Neural progenitor cell (in vitro differentiated cells): ENCODE results near the gene JSRP1. TPM values are rescaled to one million over a fixed set of nuclear protein-coding genes. Genes with fewer than 3 reads are reported as not detected.

Source experiments
- DNase-seq: peaks from one replicate; pipeline ENCODE4 v3.0.0-alpha.2; 2016; ENCODE audit warnings: low spot score
- H2AFZ ChIP-seq: fragments of 200-600 bp; sonication (generic); replicated peaks from 2 replicates; pipeline ENCODE4 v1.6.1; 2016; ENCODE audit warnings: antibody characterized with exemption
- H3F3A ChIP-seq: fragments of 200-600 bp; sonication (generic); 2 replicates; pipeline ENCODE4 v1.6.1; 2016; ENCODE audit warnings: antibody characterized with exemption, low read depth
- H3K27ac ChIP-seq: fragments of 200-600 bp; sonication (generic); 2 replicates; pipeline ENCODE4 v1.5.1; 2016; ENCODE audit warnings: mild to moderate bottlenecking
- H3K27me3 ChIP-seq: fragments of 200-600 bp; sonication (generic); 2 replicates; pipeline ENCODE4 v1.6.1; 2016; ENCODE audit warnings: mild to moderate bottlenecking, moderate library complexity
- H3K36me3 ChIP-seq: fragments of 200-600 bp; sonication (generic); 2 replicates; pipeline ENCODE4 v1.5.1; 2016
- H3K4me1 ChIP-seq: fragments of 200-600 bp; sonication (generic); 2 replicates; pipeline ENCODE4 v1.6.1; 2016; ENCODE audit warnings: mixed run types
- H3K4me2 ChIP-seq: fragments of 200-600 bp; sonication (generic); 2 replicates; pipeline ENCODE4 v1.6.1; 2016
- H3K4me3 ChIP-seq: fragments of 200-600 bp; sonication (generic); 2 replicates; pipeline ENCODE4 v1.5.1; 2016
- H3K79me2 ChIP-seq: fragments of 200-600 bp; sonication (generic); 2 replicates; pipeline ENCODE4 v1.6.1; 2016; ENCODE audit warnings: low read depth
- H3K9ac ChIP-seq: fragments of 200-600 bp; sonication (generic); 2 replicates; pipeline ENCODE4 v1.6.1; 2016
- H3K9me3 ChIP-seq: fragments of 200-600 bp; sonication (generic); 2 replicates; pipeline ENCODE4 v1.5.1; 2016; ENCODE audit warnings: low read depth
- H4K20me1 ChIP-seq: fragments of 200-600 bp; sonication (generic); 2 replicates; pipeline ENCODE4 v1.6.1; 2016; ENCODE audit warnings: low read depth
- H3K27ac Mint-ChIP-seq: 3 replicates; pipeline ENCODE4 v1.8.0; 2021; ENCODE audit warnings: mixed read lengths
- H3K27me3 Mint-ChIP-seq: 2 replicates; pipeline ENCODE4 v1.8.0; 2022; ENCODE audit warnings: low read depth, mild to moderate bottlenecking, inconsistent platforms, moderate library complexity, mixed read lengths; ENCODE audit not compliant: insufficient read depth
- H3K36me3 Mint-ChIP-seq: 3 replicates; pipeline ENCODE4 v1.8.0; 2021; ENCODE audit warnings: mixed read lengths
- H3K4me1 Mint-ChIP-seq: 3 replicates; pipeline ENCODE4 v1.8.0; 2021; ENCODE audit warnings: mixed read lengths
- H3K4me3 Mint-ChIP-seq: 3 replicates; pipeline ENCODE4 v1.8.0; 2021; ENCODE audit warnings: mild to moderate bottlenecking, moderate library complexity, mixed read lengths
- H3K9me3 Mint-ChIP-seq: 3 replicates; pipeline ENCODE4 v1.8.0; 2020; ENCODE audit warnings: mixed read lengths
- CTCF ChIP-seq: fragments of 200-600 bp; sonication (generic); IDR thresholded peaks from 2 replicates; pipeline ENCODE4 v1.5.1; 2017; ENCODE audit warnings: antibody characterized with exemption, mild to moderate bottlenecking
- EZH2 ChIP-seq: fragments of 200-600 bp; sonication (generic); IDR thresholded peaks from 2 replicates; pipeline ENCODE4 v1.6.1; 2017; ENCODE audit warnings: antibody characterized with exemption, mild to moderate bottlenecking, moderate library complexity
- EZH2phosphoT487 ChIP-seq: fragments of 200-600 bp; sonication (generic); IDR thresholded peaks from 2 replicates; pipeline ENCODE4 v1.6.1; 2017; ENCODE audit warnings: antibody characterized with exemption
- total RNA-seq: library from RNA; depleted of rRNA; stranded (reverse); fragments of >200 nt; gene quantifications from 2 replicates; pipeline ENCODE4 v1.2.3, GENCODE V29; 2015; ENCODE audit warnings: low replicate concordance

The JSRP1 gene
- 0.12 TPM in 1 of 2 replicates, not detected in the other for total RNA-seq

GRCh38 chr19:2255982-2256685 lies at the start of gene JSRP1:
TSS of gene JSRP1 (minus strand) at chr19:2256417. CDS start at chr19:2255314, 1,103 bp downstream.
- no peak within 1 kb of the TSS for H3K27ac ChIP-seq
- no peak within 1 kb of the TSS for H3K4me3 ChIP-seq
- H3K4me1 ChIP-seq = peaks cover 10% of the 10 kb centered on the region
- H3K27me3 Mint-ChIP-seq = peaks cover 10% of the 10 kb centered on the region
- no peaks in the 10 kb centered on the region for H3K36me3 ChIP-seq
- TF ChIP-seq EZH2 = no peak
- no peak for TF ChIP-seq EZH2phosphoT487
- no peak for TF ChIP-seq CTCF
- peaks cover 20% of the 10 kb centered on the region for H3K27me3 ChIP-seq
- H3K4me1 Mint-ChIP-seq = peaks cover 4% of the 10 kb centered on the region
- H3K9ac ChIP-seq = no peak within 1 kb of the TSS
- no peaks in the 10 kb centered on the region for H3K36me3 Mint-ChIP-seq
- peaks cover 19% of the 10 kb centered on the region for H3F3A ChIP-seq
- DNase-seq = no peak
- no peaks in the 10 kb centered on the region for H3K9me3 ChIP-seq
- H3K79me2 ChIP-seq = no peaks in the 10 kb centered on the region
- no peak within 1 kb of the TSS for H3K4me2 ChIP-seq
- no peaks in the 10 kb centered on the region for H4K20me1 ChIP-seq
- no peak within 1 kb of the TSS for H3K27ac Mint-ChIP-seq
- no peak within 1 kb of the TSS for H3K4me3 Mint-ChIP-seq
- no peak within 1 kb of the TSS for H2AFZ ChIP-seq
- H3K9me3 Mint-ChIP-seq = no peaks in the 10 kb centered on the region

- Histone ChIP-seq H3K4me2 (no peak overlapping the region), H3K9ac (no peak overlapping the region), H4K20me1 (no peaks in the 10 kb centered on the region), H3K27ac (no peak overlapping the region), H3K36me3 (no peaks in the 10 kb centered on the region), H3K27me3 (peaks cover 71% of the 10 kb centered on the region), H3K9me3 (no peaks in the 10 kb centered on the region), H3K79me2 (no peaks in the 10 kb centered on the region), H3K4me3 (no peak overlapping the region), H3F3A (peaks cover 9% of the 10 kb centered on the region), H2AFZ (no peak overlapping the region), H3K4me1 (peaks cover 6% of the 10 kb centered on the region)
- peaks cover 2% of the 10 kb centered on the region for H3K9me3 Mint-ChIP-seq
- H3K36me3 Mint-ChIP-seq = no peaks in the 10 kb centered on the region
- H3K27ac Mint-ChIP-seq = no peak overlapping the region
- H3K4me3 Mint-ChIP-seq = no peak overlapping the region
- peak; percentile 33 for DNase-seq
- TF ChIP-seq CTCF (no peak), EZH2phosphoT487 (no peak), EZH2 (no peak)
- H3K4me1 Mint-ChIP-seq = peaks cover 30% of the 10 kb centered on the region
- H3K27me3 Mint-ChIP-seq = peaks cover 12% of the 10 kb centered on the region
These were observed 49.4 kb upstream of the JSRP1 start for GRCh38 chr19:2305452-2306280.

- Histone ChIP-seq H3K4me1 (peaks cover 6% of the 10 kb centered on the region), H2AFZ (no peak overlapping the region), H3K27me3 (peaks cover 48% of the 10 kb centered on the region), H3K9ac (no peak overlapping the region), H3K4me3 (no peak overlapping the region), H3F3A (peaks cover 9% of the 10 kb centered on the region), H3K4me2 (peak overlapping the region; percentile 76), H4K20me1 (no peaks in the 10 kb centered on the region), H3K36me3 (no peaks in the 10 kb centered on the region), H3K79me2 (no peaks in the 10 kb centered on the region), H3K9me3 (no peaks in the 10 kb centered on the region), H3K27ac (no peak overlapping the region)
- H3K27me3 Mint-ChIP-seq = peaks cover 15% of the 10 kb centered on the region
- no peak for TF ChIP-seq EZH2
- no peaks in the 10 kb centered on the region for H3K9me3 Mint-ChIP-seq
- peak overlapping the region; percentile 69 for H3K27ac Mint-ChIP-seq
- no peak for DNase-seq
- peak overlapping the region; percentile 62 for H3K4me3 Mint-ChIP-seq
- H3K36me3 Mint-ChIP-seq = no peaks in the 10 kb centered on the region
- H3K4me1 Mint-ChIP-seq = peaks cover 27% of the 10 kb centered on the region
These were observed 47.1 kb upstream of the JSRP1 start for GRCh38 chr19:2303211-2303798.
